HEK293 (cell line): Measurements from ENCODE around the gene LPIN1.

Experiments used
- CTCF ChIA-PET: fragments of 350-600 bp; formaldehyde crosslinking; extraction: SDS; loops from one replicate; lab custom pipeline; 2021; ENCODE audit warnings: antibody characterized with exemption; lab: Yijun Ruan, JAX
- POLR2A ChIA-PET: fragments of 300-600 bp; formaldehyde crosslinking; extraction: SDS; loops from one replicate; lab custom pipeline; 2020; ENCODE audit warnings: antibody characterized with exemption, inconsistent platforms; lab: Yijun Ruan, JAX
- H3K27ac ChIP-seq: fragments of 200-500 bp; sonication (Bioruptor generic); 2 replicates; pipeline ENCODE4 v1.5.1; 2014; ENCODE audit warnings: low read depth, low read length, control low read depth, inconsistent platforms; ENCODE audit errors: extremely low read depth
- H3K36me3 ChIP-seq, 2 experiments: fragments of 200-500 bp in 1 of 2; sonication (Bioruptor generic) in 1 of 2; 1 replicate in 1 of 2; 2 replicates in 1 of 2; pipeline ENCODE4 v1.5.1; 2014 to 2017; ENCODE audit warnings: inconsistent platforms in 2 of 2, low read length in 2 of 2; ENCODE audit not compliant: control insufficient read depth in 2 of 2, insufficient read depth in 1 of 2
- H3K4me1 ChIP-seq: fragments of 200-500 bp; sonication (Bioruptor generic); 2 replicates; pipeline ENCODE4 v1.5.1; 2014; ENCODE audit warnings: mild to moderate bottlenecking, low read length, inconsistent platforms; ENCODE audit not compliant: control insufficient read depth, insufficient read depth
- H3K4me3 ChIP-seq: 2 replicates; pipeline ENCODE4 v1.5.1; 2011; ENCODE audit warnings: low read depth, mild to moderate bottlenecking, control low read depth, low read length, moderate library complexity
- H3K9me3 ChIP-seq: fragments of 200-500 bp; sonication (Bioruptor generic); 2 replicates; pipeline ENCODE4 v1.5.1; 2014; ENCODE audit warnings: low read depth, low read length, inconsistent platforms; ENCODE audit not compliant: control insufficient read depth, insufficient read depth
- AEBP2 ChIP-seq: fragments of 450-650 bp; formaldehyde crosslinking; IDR thresholded peaks from 2 replicates; pipeline ENCODE4 v1.5.1; 2016; ENCODE audit warnings: missing biosample characterization, missing genetic modification characterization, borderline replicate concordance
- BCL11B ChIP-seq: fragments of 450-650 bp; formaldehyde crosslinking; IDR thresholded peaks from 2 replicates; pipeline ENCODE4 v1.5.1; 2016; ENCODE audit warnings: low read depth, missing biosample characterization, missing genetic modification characterization
- CTCF ChIP-seq: fragments of 450-650 bp; formaldehyde crosslinking; IDR thresholded peaks from 2 replicates; pipeline ENCODE4 v1.5.1; 2016; ENCODE audit warnings: missing biosample characterization, missing genetic modification characterization
- EGR2 ChIP-seq: fragments of 450-650 bp; formaldehyde crosslinking; IDR thresholded peaks from 2 replicates; pipeline ENCODE4 v1.5.1; 2016; ENCODE audit warnings: low read depth, missing biosample characterization, missing genetic modification characterization
- FEZF1 ChIP-seq: fragments of 450-650 bp; formaldehyde crosslinking; IDR thresholded peaks from 2 replicates; pipeline ENCODE4 v1.5.1; 2016; ENCODE audit warnings: missing biosample characterization, missing genetic modification characterization
- INSM2 ChIP-seq: fragments of 450-650 bp; formaldehyde crosslinking; IDR thresholded peaks from 2 replicates; pipeline ENCODE4 v1.5.1; 2016; ENCODE audit warnings: missing biosample characterization, missing genetic modification characterization
- KLF1 ChIP-seq: fragments of 450-650 bp; formaldehyde crosslinking; IDR thresholded peaks from 2 replicates; pipeline ENCODE4 v1.5.1; 2016; ENCODE audit warnings: missing biosample characterization, missing genetic modification characterization
- PRDM10 ChIP-seq: fragments of 450-650 bp; formaldehyde crosslinking; IDR thresholded peaks from 2 replicates; pipeline ENCODE4 v1.5.1; 2016; ENCODE audit warnings: missing biosample characterization, missing genetic modification characterization
- TCF7L2 ChIP-seq: IDR thresholded peaks from 2 replicates; pipeline ENCODE4 v1.6.1; 2011; ENCODE audit warnings: low read depth, mild to moderate bottlenecking, inconsistent platforms, low read length, moderate library complexity, borderline replicate concordance
- WT1 ChIP-seq: fragments of 450-650 bp; formaldehyde crosslinking; IDR thresholded peaks from 2 replicates; pipeline ENCODE4 v1.5.1; 2016; ENCODE audit warnings: missing biosample characterization, missing genetic modification characterization
- YY2 ChIP-seq: fragments of 450-650 bp; formaldehyde crosslinking; IDR thresholded peaks from 2 replicates; pipeline ENCODE4 v1.5.1; 2016; ENCODE audit warnings: missing biosample characterization, missing genetic modification characterization
- ZBTB26 ChIP-seq: fragments of 450-650 bp; formaldehyde crosslinking; optimal IDR thresholded peaks from 2 replicates; pipeline ENCODE3; 2016; ENCODE audit warnings: missing biosample characterization, mild to moderate bottlenecking, missing genetic modification characterization
- ZEB2 ChIP-seq: fragments of 450-650 bp; formaldehyde crosslinking; IDR thresholded peaks from 2 replicates; pipeline ENCODE4 v1.5.1; 2016; ENCODE audit warnings: missing biosample characterization, missing genetic modification characterization
- ZNF140 ChIP-seq: fragments of 450-650 bp; formaldehyde crosslinking; IDR thresholded peaks from 2 replicates; pipeline ENCODE4 v1.5.1; 2016; ENCODE audit warnings: missing biosample characterization, missing genetic modification characterization
- ZNF184 ChIP-seq: fragments of 450-650 bp; IDR thresholded peaks from 2 replicates; pipeline ENCODE4 v1.5.1; 2018; ENCODE audit warnings: missing biosample characterization, mild to moderate bottlenecking, missing genetic modification characterization
- ZNF202 ChIP-seq: fragments of 450-650 bp; formaldehyde crosslinking; IDR thresholded peaks from 2 replicates; pipeline ENCODE4 v1.5.1; 2016; ENCODE audit warnings: missing biosample characterization, missing genetic modification characterization, borderline replicate concordance
- ZNF274 ChIP-seq, 2 experiments: fragments of 200-500 bp in 1 of 2; fragments of 450-650 bp in 1 of 2; sonication (Bioruptor generic) in 1 of 2; formaldehyde crosslinking in 1 of 2; IDR thresholded peaks; 2 replicates each; pipeline versions ENCODE4 v1.5.1 to v1.6.1; 2014 to 2016; ENCODE audit warnings: borderline replicate concordance in 1 of 2, inconsistent platforms in 1 of 2, low read length in 1 of 2, missing biosample characterization in 1 of 2, missing genetic modification characterization in 1 of 2
- ZNF341 ChIP-seq: fragments of 450-650 bp; formaldehyde crosslinking; IDR thresholded peaks from 2 replicates; pipeline ENCODE4; 2016; ENCODE audit warnings: low read depth, missing biosample characterization, missing genetic modification characterization
- ZNF354C ChIP-seq: fragments of 450-650 bp; formaldehyde crosslinking; IDR thresholded peaks from 2 replicates; pipeline ENCODE4 v1.5.1; 2016; ENCODE audit warnings: missing biosample characterization, missing genetic modification characterization, low read depth, borderline replicate concordance
- ZNF362 ChIP-seq: fragments of 450-650 bp; formaldehyde crosslinking; IDR thresholded peaks from 2 replicates; pipeline ENCODE4 v1.5.1; 2016; ENCODE audit warnings: missing biosample characterization, missing genetic modification characterization
- ZNF391 ChIP-seq: fragments of 450-650 bp; formaldehyde crosslinking; IDR thresholded peaks from 2 replicates; pipeline ENCODE4 v1.5.1; 2016; ENCODE audit warnings: low read depth, missing biosample characterization, missing genetic modification characterization, borderline replicate concordance
- ZNF654 ChIP-seq: fragments of 450-650 bp; formaldehyde crosslinking; IDR thresholded peaks from 2 replicates; pipeline ENCODE4 v1.5.1; 2016; ENCODE audit warnings: low read depth, missing biosample characterization, missing genetic modification characterization
- ZNF701 ChIP-seq: fragments of 450-650 bp; formaldehyde crosslinking; IDR thresholded peaks from 2 replicates; pipeline ENCODE4 v1.5.1; 2016; ENCODE audit warnings: missing biosample characterization, missing genetic modification characterization
- ZNF830 ChIP-seq: fragments of 450-650 bp; IDR thresholded peaks from 2 replicates; pipeline ENCODE4 v1.5.0; 2018; ENCODE audit warnings: missing biosample characterization, missing genetic modification characterization, low read depth, mild to moderate bottlenecking, moderate library complexity
- ZSCAN16 ChIP-seq: fragments of 450-650 bp; formaldehyde crosslinking; IDR thresholded peaks from 2 replicates; pipeline ENCODE4 v1.5.1; 2016; ENCODE audit warnings: missing biosample characterization, missing genetic modification characterization

Gene LPIN1

GRCh38 chr2:11829324-11829946 is 83.0 kb downstream of the LPIN1 start:
- ChIA-PET POLR2A (interaction anchor here (1.1 to 1.4 kb wide), 2 partner anchors 887 to 1178 kb away, joined by 3 to 4 read pairs; partner anchors contain the start of gene TRIB2), CTCF (interaction anchor here (0.6 to 4.6 kb wide), 21 partner anchors 35 to 1180 kb away, joined by 3 to 32 read pairs (median 3); partner anchors contain the start of gene TRIB2)
- TF ChIP-seq CTCF (tag by site-specific recombination): peak; percentile 50; the same call in 1 of the 2 replicates
- TF ChIP-seq ZNF140: no peak
- TF ChIP-seq ZNF391: no peak
- peak; percentile 52; the same call in 1 of the 2 replicates for TF ChIP-seq ZNF341 (tag by site-specific recombination)
- no peak for TF ChIP-seq WT1 (tag by site-specific recombination)
- TF ChIP-seq ZNF202 (tag by site-specific recombination): no peak
- no peak for TF ChIP-seq TCF7L2
- peak; percentile 69; the same call in 1 of the 2 replicates for TF ChIP-seq ZNF362 (tag by site-specific recombination)
- no peak for TF ChIP-seq KLF1
- TF ChIP-seq BCL11B (tag by site-specific recombination): no peak
- no peak for TF ChIP-seq ZNF184 (tag by site-specific recombination)
- TF ChIP-seq YY2 (tag by site-specific recombination): no peak
- TF ChIP-seq ZNF830: no peak
- no peak for TF ChIP-seq ZNF354C (tag by site-specific recombination)
- TF ChIP-seq INSM2 (tag by site-specific recombination): no peak
- TF ChIP-seq ZNF274 (IDR thresholded peaks at IDR 0.05; ENCODE audit: low read length): no peak
- TF ChIP-seq ZNF274 (tag by site-specific recombination; IDR thresholded peaks at IDR 0.05; ENCODE audit: borderline replicate concordance): no peak
- TF ChIP-seq PRDM10 (tag by site-specific recombination): peak; percentile 72
- peak; percentile 18; the same call in 1 of the 2 replicates for TF ChIP-seq FEZF1 (tag by site-specific recombination)
- TF ChIP-seq ZSCAN16 (tag by site-specific recombination): no peak
- TF ChIP-seq EGR2 (tag by site-specific recombination): no peak
- TF ChIP-seq ZNF654 (tag by site-specific recombination): peak; percentile 61
- no peak for TF ChIP-seq ZEB2 (tag by site-specific recombination)
- TF ChIP-seq ZNF701 (tag by site-specific recombination): no peak
- TF ChIP-seq ZBTB26 (tag by site-specific recombination): no peak
- TF ChIP-seq AEBP2 (tag by site-specific recombination): no peak
- H3K27ac ChIP-seq: peak overlapping the region; percentile 75
- H3K36me3 ChIP-seq: peaks cover 10 to 26% of the 10 kb centered on the region in 2 experiments
- H3K9me3 ChIP-seq: no peaks in the 10 kb centered on the region
- no peak overlapping the region for H3K4me3 ChIP-seq
- H3K4me1 ChIP-seq: peaks cover 10% of the 10 kb centered on the region
